Liver (tissue), 9 donors: Measurements from ENCODE around the gene SALL3. TPM values are rescaled to one million over a fixed set of nuclear protein-coding genes. Genes with fewer than 3 reads are reported as not detected.

Experiments
- DNase-seq: peaks from one replicate; pipeline ENCODE4 v3.0.0-alpha.2; 2017; ENCODE audit warnings: low spot score
- H3K27ac ChIP-seq, 2 donors: one replicate each; pipeline ENCODE4 v1.7.0; 2013; ENCODE audit warnings: inconsistent platforms in 2 of 2, low read length in 2 of 2, control low read depth in 1 of 2, low read depth in 1 of 2, mild to moderate bottlenecking in 1 of 2
- H3K27me3 ChIP-seq, 4 donors: one replicate each; pipeline versions ENCODE4 v1.6.1 to v1.7.0; 2013; ENCODE audit warnings: low read length in 3 of 4, inconsistent platforms in 1 of 4, mild to moderate bottlenecking in 1 of 4, moderate library complexity in 1 of 4; ENCODE audit not compliant: control insufficient read depth in 4 of 4, insufficient read depth in 4 of 4
- H3K36me3 ChIP-seq, 4 donors: one replicate each; pipeline versions ENCODE4 v1.6.1 to v1.7.0; 2013; ENCODE audit warnings: low read length in 3 of 4, mild to moderate bottlenecking in 3 of 4, low read depth in 1 of 4, moderate library complexity in 1 of 4; ENCODE audit not compliant: control insufficient read depth in 4 of 4, insufficient read depth in 3 of 4
- H3K4me1 ChIP-seq, 4 donors: one replicate each; pipeline versions ENCODE4 v1.6.1 to v1.7.0; 2013; ENCODE audit warnings: low read length in 3 of 4, mild to moderate bottlenecking in 3 of 4, moderate library complexity in 1 of 4; ENCODE audit not compliant: control insufficient read depth in 4 of 4, insufficient read depth in 4 of 4
- H3K4me3 ChIP-seq, 3 donors: one replicate each; pipeline versions ENCODE4 v1.6.1 to v1.7.0; 2013; ENCODE audit warnings: low read length in 3 of 3, control low read depth in 1 of 3, low read depth in 1 of 3, mild to moderate bottlenecking in 1 of 3
- H3K9ac ChIP-seq, 2 donors: one replicate each; pipeline ENCODE4 v1.7.0; 2013; ENCODE audit warnings: low read length in 2 of 2, mild to moderate bottlenecking in 2 of 2, moderate library complexity in 2 of 2, control low read depth in 1 of 2, low read depth in 1 of 2
- H3K9me3 ChIP-seq, 4 donors: one replicate each; pipeline versions ENCODE4 v1.6.1 to v1.7.0; 2013; ENCODE audit warnings: low read length in 3 of 4; ENCODE audit not compliant: control insufficient read depth in 4 of 4
- EGR1 ChIP-seq, 2 donors: IDR thresholded peaks; 2 replicates each; pipeline ENCODE4 v1.6.1; 2016 to 2018; ENCODE audit warnings: antibody characterized with exemption in 2 of 2, low read depth in 2 of 2
- FOXA1 ChIP-seq: IDR thresholded peaks from 2 replicates; pipeline ENCODE4 v1.6.1; 2016; ENCODE audit warnings: antibody characterized with exemption
- FOXA2 ChIP-seq: IDR thresholded peaks from 2 replicates; pipeline ENCODE4 v1.6.1; 2016; ENCODE audit warnings: antibody characterized with exemption
- GABPA ChIP-seq, 2 donors: IDR thresholded peaks in 1 of 2; conservative IDR thresholded peaks in 1 of 2; 2 replicates each; pipeline ENCODE4 v1.6.1; 2016; ENCODE audit warnings: antibody characterized with exemption in 2 of 2, mild to moderate bottlenecking in 1 of 2, moderate library complexity in 1 of 2
- HNF4A ChIP-seq, 2 donors: conservative IDR thresholded peaks; 2 replicates each; pipeline ENCODE4 v1.6.1; 2016; ENCODE audit warnings: antibody characterized with exemption in 2 of 2, mild to moderate bottlenecking in 2 of 2
- HNF4G ChIP-seq: IDR thresholded peaks from 2 replicates; pipeline ENCODE4 v1.6.1; 2016; ENCODE audit warnings: antibody characterized with exemption
- JUND ChIP-seq, 2 donors: IDR thresholded peaks; 2 replicates each; pipeline ENCODE4 v1.6.1; 2016; ENCODE audit warnings: antibody characterized with exemption in 2 of 2
- NR2F2 ChIP-seq: IDR thresholded peaks from 2 replicates; pipeline ENCODE4 v1.6.1; 2016; ENCODE audit warnings: antibody characterized with exemption
- RAD21 ChIP-seq, 2 donors: IDR thresholded peaks; 2 replicates each; pipeline ENCODE4 v1.6.1; 2016; ENCODE audit warnings: antibody characterized with exemption in 2 of 2, mild to moderate bottlenecking in 2 of 2
- RXRA ChIP-seq, 2 donors: IDR thresholded peaks; 2 replicates each; pipeline ENCODE4 v1.6.1; 2017 to 2018; ENCODE audit warnings: antibody characterized with exemption in 2 of 2, mild to moderate bottlenecking in 1 of 2
- SP1 ChIP-seq: IDR thresholded peaks from 2 replicates; pipeline ENCODE4 v1.6.1; 2018; ENCODE audit warnings: antibody characterized with exemption, mild to moderate bottlenecking
- TAF1 ChIP-seq: conservative IDR thresholded peaks from 2 replicates; pipeline ENCODE4 v1.6.1; 2016; ENCODE audit warnings: antibody characterized with exemption, mild to moderate bottlenecking
- YY1 ChIP-seq: IDR thresholded peaks from 2 replicates; pipeline ENCODE4 v1.6.1; 2016; ENCODE audit warnings: antibody characterized with exemption, mild to moderate bottlenecking
- WGBS: extraction: QIAGEN DNeasy Blood & Tissue Kit; methylation state at CpG from one replicate; pipeline ENCODE4 v1.1.7; 2013; 5-methylcytosine and 5-hydroxymethylcytosine counted together
- polyA plus RNA-seq, 2 donors: library from polyadenylated mRNA; stranded (reverse) in 1 of 2; unstranded in 1 of 2; fragments of 200-250 nt in 1 of 2; fragments of >200 nt in 1 of 2; fragmentation: Nextera tagmentation in 1 of 2; extraction: Ambion mirVana in 1 of 2; gene quantifications; one replicate each; pipeline versions ENCODE4 v1.2.1 to v1.2.3, GENCODE V29; 2013 to 2015
- total RNA-seq, 2 donors: library from RNA; depleted of rRNA; stranded (reverse); fragments of >200 nt; gene quantifications; one replicate each; pipeline ENCODE4 v1.2.3, GENCODE V29; 2014
- TF ChIP-seq, protein P1 (sequence below): IDR thresholded peaks from 2 replicates; pipeline ENCODE4 v1.6.1; 2016; ENCODE audit warnings: antibody characterized with exemption, mild to moderate bottlenecking
- TF ChIP-seq, protein P2 (sequence below): IDR thresholded peaks from 2 replicates; pipeline ENCODE4 v1.6.1; 2016; ENCODE audit warnings: antibody characterized with exemption
- TF ChIP-seq, protein P3 (sequence below): IDR thresholded peaks from 2 replicates; pipeline ENCODE4 v1.6.1; 2016; ENCODE audit warnings: antibody characterized with exemption
- TF ChIP-seq, protein P4 (sequence below): IDR thresholded peaks from 2 replicates; pipeline ENCODE4 v1.6.1; 2016; ENCODE audit warnings: antibody characterized with exemption
- donor health status: healthy.
- donor health status: healthy.
- donor health status: healthy.
- donor health status: healthy.
- donor health status: healthy.

SALL3 gene
- total and polyA plus RNA-seq, 4 donors = not detected

DNA sequence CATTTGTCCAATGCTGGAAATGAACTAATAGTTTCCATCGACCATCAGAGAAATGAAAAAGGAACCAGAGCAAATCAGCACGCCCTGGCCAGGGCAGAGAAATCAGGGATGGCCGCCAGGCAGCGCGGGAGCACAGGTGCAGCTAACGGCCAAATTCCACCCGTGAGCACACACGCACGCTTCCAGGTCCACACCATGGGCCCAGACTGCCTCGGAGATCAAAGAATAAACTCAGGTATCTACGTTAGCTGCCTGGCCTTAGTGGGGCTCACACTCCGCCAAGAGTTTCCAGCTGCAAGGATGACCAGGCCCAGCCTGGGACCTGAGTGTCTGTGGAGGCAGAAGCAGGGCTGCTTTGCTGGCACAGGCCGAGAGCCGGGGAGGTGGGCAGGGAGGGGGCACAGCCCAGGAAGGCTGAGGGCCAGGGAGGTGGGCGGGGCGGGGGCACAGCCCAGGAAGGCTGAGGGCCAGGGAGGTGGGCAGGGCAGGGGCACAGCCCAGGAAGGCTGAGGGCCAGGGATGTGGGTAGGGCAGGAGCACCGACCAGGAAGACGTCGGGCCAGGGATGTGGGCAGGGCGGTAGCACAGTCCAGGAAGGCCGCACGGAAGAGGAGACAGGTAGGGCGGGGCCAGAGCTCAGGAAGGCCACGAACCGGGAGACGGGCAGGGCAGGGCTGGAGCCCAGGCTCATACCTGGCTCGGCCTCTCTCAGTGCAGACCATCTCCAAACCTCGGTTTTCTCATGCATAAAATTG, 43.2 kb upstream of the SALL3 start:
- DNase-seq = no peak
- WGBS = 80% methylated on average over 28 of the region's 28 CpGs

DNA sequence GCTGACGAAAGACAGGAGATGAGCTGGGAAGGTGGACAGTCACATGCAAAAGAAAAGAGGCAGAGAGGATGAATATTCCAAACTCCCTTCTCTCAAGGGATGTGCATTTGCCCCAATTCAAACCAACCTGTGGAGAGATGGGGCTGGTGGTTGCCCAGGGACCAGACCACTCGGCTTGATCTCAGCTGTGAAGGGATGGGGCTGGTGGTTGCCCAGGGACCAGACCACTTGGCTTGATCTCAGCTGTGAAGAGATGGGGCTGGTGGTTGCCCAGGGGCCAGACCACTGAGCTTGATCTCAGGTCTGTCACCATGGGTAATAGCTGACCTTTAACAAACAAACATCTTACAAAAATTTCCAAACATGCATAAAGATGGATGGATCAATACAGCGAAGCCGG, 42.5 kb upstream of the SALL3 start:
- H3K9ac ChIP-seq = no peak overlapping the region
- TF ChIP-seq, protein P1, sequence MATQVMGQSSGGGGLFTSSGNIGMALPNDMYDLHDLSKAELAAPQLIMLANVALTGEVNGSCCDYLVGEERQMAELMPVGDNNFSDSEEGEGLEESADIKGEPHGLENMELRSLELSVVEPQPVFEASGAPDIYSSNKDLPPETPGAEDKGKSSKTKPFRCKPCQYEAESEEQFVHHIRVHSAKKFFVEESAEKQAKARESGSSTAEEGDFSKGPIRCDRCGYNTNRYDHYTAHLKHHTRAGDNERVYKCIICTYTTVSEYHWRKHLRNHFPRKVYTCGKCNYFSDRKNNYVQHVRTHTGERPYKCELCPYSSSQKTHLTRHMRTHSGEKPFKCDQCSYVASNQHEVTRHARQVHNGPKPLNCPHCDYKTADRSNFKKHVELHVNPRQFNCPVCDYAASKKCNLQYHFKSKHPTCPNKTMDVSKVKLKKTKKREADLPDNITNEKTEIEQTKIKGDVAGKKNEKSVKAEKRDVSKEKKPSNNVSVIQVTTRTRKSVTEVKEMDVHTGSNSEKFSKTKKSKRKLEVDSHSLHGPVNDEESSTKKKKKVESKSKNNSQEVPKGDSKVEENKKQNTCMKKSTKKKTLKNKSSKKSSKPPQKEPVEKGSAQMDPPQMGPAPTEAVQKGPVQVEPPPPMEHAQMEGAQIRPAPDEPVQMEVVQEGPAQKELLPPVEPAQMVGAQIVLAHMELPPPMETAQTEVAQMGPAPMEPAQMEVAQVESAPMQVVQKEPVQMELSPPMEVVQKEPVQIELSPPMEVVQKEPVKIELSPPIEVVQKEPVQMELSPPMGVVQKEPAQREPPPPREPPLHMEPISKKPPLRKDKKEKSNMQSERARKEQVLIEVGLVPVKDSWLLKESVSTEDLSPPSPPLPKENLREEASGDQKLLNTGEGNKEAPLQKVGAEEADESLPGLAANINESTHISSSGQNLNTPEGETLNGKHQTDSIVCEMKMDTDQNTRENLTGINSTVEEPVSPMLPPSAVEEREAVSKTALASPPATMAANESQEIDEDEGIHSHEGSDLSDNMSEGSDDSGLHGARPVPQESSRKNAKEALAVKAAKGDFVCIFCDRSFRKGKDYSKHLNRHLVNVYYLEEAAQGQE = no peak
- no peak for DNase-seq
- H3K27me3 ChIP-seq = peaks cover 0 to 4% (median 2%) of the 10 kb centered on the region in 4 donors
- no peak overlapping the region for H3K27ac ChIP-seq
- no peak overlapping the region for H3K4me3 ChIP-seq
- H3K9me3 ChIP-seq = no peaks in the 10 kb centered on the region
- 83% methylated on average over 4 of the region's 4 CpGs for WGBS
- H3K4me1 ChIP-seq = no peaks in the 10 kb centered on the region
- H3K36me3 ChIP-seq = no peaks in the 10 kb centered on the region

More for the DNA sequence above, 43.2 kb upstream of the SALL3 start:
- Histone ChIP-seq H3K9me3 (no peaks in the 10 kb centered on the region), H3K27me3 (peaks cover 0 to 4% (median 2%) of the 10 kb centered on the region in 4 donors), H3K36me3 (no peaks in the 10 kb centered on the region), H3K4me1 (no peaks in the 10 kb centered on the region), H3K9ac (no peak overlapping the region), H3K4me3 (no peak overlapping the region), H3K27ac (no peak overlapping the region)
- no peak for TF ChIP-seq NR2F2
- TF ChIP-seq YY1 = no peak
- no peak for TF ChIP-seq RAD21 (IDR thresholded peaks at IDR 0.05)
- no peak for TF ChIP-seq HNF4A (conservative IDR thresholded peaks at IDR 0.05)
- TF ChIP-seq, protein P2, sequence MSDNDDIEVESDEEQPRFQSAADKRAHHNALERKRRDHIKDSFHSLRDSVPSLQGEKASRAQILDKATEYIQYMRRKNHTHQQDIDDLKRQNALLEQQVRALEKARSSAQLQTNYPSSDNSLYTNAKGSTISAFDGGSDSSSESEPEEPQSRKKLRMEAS = no peak
- TF ChIP-seq SP1 = no peak
- TF ChIP-seq, protein P3, sequence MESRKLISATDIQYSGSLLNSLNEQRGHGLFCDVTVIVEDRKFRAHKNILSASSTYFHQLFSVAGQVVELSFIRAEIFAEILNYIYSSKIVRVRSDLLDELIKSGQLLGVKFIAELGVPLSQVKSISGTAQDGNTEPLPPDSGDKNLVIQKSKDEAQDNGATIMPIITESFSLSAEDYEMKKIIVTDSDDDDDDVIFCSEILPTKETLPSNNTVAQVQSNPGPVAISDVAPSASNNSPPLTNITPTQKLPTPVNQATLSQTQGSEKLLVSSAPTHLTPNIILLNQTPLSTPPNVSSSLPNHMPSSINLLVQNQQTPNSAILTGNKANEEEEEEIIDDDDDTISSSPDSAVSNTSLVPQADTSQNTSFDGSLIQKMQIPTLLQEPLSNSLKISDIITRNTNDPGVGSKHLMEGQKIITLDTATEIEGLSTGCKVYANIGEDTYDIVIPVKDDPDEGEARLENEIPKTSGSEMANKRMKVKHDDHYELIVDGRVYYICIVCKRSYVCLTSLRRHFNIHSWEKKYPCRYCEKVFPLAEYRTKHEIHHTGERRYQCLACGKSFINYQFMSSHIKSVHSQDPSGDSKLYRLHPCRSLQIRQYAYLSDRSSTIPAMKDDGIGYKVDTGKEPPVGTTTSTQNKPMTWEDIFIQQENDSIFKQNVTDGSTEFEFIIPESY = no peak
- TF ChIP-seq FOXA2 = no peak
- TF ChIP-seq TAF1 = no peak
- no peak for TF ChIP-seq EGR1 (IDR thresholded peaks at IDR 0.05; ENCODE audit: low read depth in 2 of 2)

DNA sequence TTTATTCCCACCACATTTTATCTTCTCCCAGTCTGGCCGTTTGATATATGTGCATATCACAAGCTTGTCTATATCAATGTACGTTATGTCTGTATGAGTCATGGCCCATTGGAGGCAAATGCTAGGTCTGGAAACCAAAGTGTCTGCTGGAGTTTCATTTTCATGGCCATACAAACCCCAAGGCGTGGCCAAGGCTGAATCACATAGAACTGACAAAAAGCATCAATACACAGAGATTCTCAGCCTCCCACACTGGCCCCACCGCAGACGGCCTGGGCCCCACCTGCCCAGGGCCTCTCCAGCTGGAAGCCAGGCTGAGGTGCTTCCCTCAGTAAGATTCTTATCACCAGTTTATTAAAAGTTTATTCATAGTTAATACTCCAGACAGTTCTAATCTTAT, 40.5 kb upstream of the SALL3 start:
- no peak overlapping the region for H3K27ac ChIP-seq

More for the DNA sequence above, 40.5 kb upstream of the SALL3 start:
- Histone ChIP-seq H3K4me3 (no peak overlapping the region), H3K9me3 (peaks cover 0 to 5% (median 0%) of the 10 kb centered on the region in 4 donors), H3K36me3 (no peaks in the 10 kb centered on the region), H3K27me3 (peaks cover 0 to 4% (median 1%) of the 10 kb centered on the region in 4 donors), H3K4me1 (no peaks in the 10 kb centered on the region), H3K9ac (no peak overlapping the region)
- WGBS = 71% methylated on average over 5 of the region's 5 CpGs
- TF ChIP-seq HNF4G = no peak
- TF ChIP-seq, protein P4, sequence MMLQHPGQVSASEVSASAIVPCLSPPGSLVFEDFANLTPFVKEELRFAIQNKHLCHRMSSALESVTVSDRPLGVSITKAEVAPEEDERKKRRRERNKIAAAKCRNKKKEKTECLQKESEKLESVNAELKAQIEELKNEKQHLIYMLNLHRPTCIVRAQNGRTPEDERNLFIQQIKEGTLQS = no peak
- TF ChIP-seq FOXA1 = no peak
- no peak for TF ChIP-seq GABPA (IDR thresholded peaks at IDR 0.05 in 1 of 2, conservative IDR thresholded peaks at IDR 0.05 in 1 of 2)
- TF ChIP-seq RXRA (IDR thresholded peaks at IDR 0.05) = no peak
- TF ChIP-seq, protein P1 = no peak
- TF ChIP-seq JUND (IDR thresholded peaks at IDR 0.05) = no peak
- no peak for DNase-seq
